MM.1S (cell line): ENCODE data around the gene FGF14.

ENCODE experiments used
- DNase-seq: peaks from one replicate; pipeline ENCODE4 v3.0.0-alpha.2; 2015
- H2AFZ ChIP-seq: fragments of 300-600 bp; sonication (generic); 2 replicates; pipeline ENCODE4 v1.6.0; 2016; ENCODE audit warnings: antibody characterized with exemption, low read length
- H3F3A ChIP-seq: fragments of 300-600 bp; sonication (generic); 2 replicates; pipeline ENCODE4 v1.6.1; 2016; ENCODE audit warnings: mild to moderate bottlenecking, antibody characterized with exemption, low read length, moderate library complexity, mixed read lengths; ENCODE audit not compliant: insufficient read depth
- H3K27ac ChIP-seq: fragments of 300-600 bp; sonication (generic); 2 replicates; pipeline ENCODE4 v1.5.1; 2016; ENCODE audit warnings: mild to moderate bottlenecking, low read length
- H3K27me3 ChIP-seq: fragments of 300-600 bp; sonication (generic); replicated peaks from 2 replicates; pipeline ENCODE4 v1.6.0; 2016; ENCODE audit warnings: low read length; ENCODE audit not compliant: insufficient read depth
- H3K36me3 ChIP-seq: fragments of 300-600 bp; sonication (generic); replicated peaks from 2 replicates; pipeline ENCODE4 v1.6.1; 2016; ENCODE audit warnings: mild to moderate bottlenecking, low read length, mixed read lengths; ENCODE audit not compliant: insufficient read depth
- H3K4me1 ChIP-seq: fragments of 300-600 bp; sonication (generic); 2 replicates; pipeline ENCODE4 v1.6.1; 2016; ENCODE audit warnings: low read length, mixed read lengths
- H3K4me2 ChIP-seq: fragments of 300-600 bp; sonication (generic); 2 replicates; pipeline ENCODE4 v1.6.0; 2016; ENCODE audit warnings: low read depth, low read length
- H3K4me3 ChIP-seq: fragments of 300-600 bp; sonication (generic); 2 replicates; pipeline ENCODE4 v1.5.1; 2016; ENCODE audit warnings: low read length, mixed read lengths
- H3K79me2 ChIP-seq: fragments of 300-600 bp; sonication (generic); 2 replicates; pipeline ENCODE4 v1.6.1; 2016; ENCODE audit warnings: mixed run types, low read length, mixed read lengths
- H3K9ac ChIP-seq: fragments of 300-600 bp; sonication (generic); 2 replicates; pipeline ENCODE4 v1.6.1; 2016; ENCODE audit warnings: low read length, mixed read lengths
- H3K9me2 ChIP-seq: fragments of 300-600 bp; sonication (generic); replicated peaks from 2 replicates; pipeline ENCODE4 v1.6.1; 2016; ENCODE audit warnings: mild to moderate bottlenecking, low read length, mixed read lengths; ENCODE audit not compliant: insufficient read depth
- H3K9me3 ChIP-seq: fragments of 300-600 bp; sonication (generic); replicated peaks from 2 replicates; pipeline ENCODE4 v1.6.1; 2016; ENCODE audit warnings: mild to moderate bottlenecking, low read length, mixed read lengths; ENCODE audit not compliant: insufficient read depth
- H4K20me1 ChIP-seq: fragments of 300-600 bp; sonication (generic); 2 replicates; pipeline ENCODE4 v1.6.1; 2016; ENCODE audit warnings: mild to moderate bottlenecking, low read length, moderate library complexity, mixed read lengths; ENCODE audit not compliant: insufficient read depth
- EZH2 ChIP-seq: fragments of 300-600 bp; sonication (generic); optimal IDR thresholded peaks from 2 replicates; pipeline ENCODE3; 2017; ENCODE audit warnings: low read depth, mild to moderate bottlenecking, antibody characterized with exemption, low read length, mixed read lengths
- EZH2phosphoT487 ChIP-seq: fragments of 300-600 bp; sonication (generic); IDR thresholded peaks from 2 replicates; pipeline ENCODE4 v1.6.1; 2018; ENCODE audit warnings: antibody characterized with exemption, low read length
- TF ChIP-seq, protein P1 (sequence below): fragments of 300-600 bp; sonication (generic); IDR thresholded peaks from 2 replicates; pipeline ENCODE4 v1.5.1; 2016; ENCODE audit warnings: antibody characterized with exemption, low read length, mixed read lengths

The FGF14 gene

DNA sequence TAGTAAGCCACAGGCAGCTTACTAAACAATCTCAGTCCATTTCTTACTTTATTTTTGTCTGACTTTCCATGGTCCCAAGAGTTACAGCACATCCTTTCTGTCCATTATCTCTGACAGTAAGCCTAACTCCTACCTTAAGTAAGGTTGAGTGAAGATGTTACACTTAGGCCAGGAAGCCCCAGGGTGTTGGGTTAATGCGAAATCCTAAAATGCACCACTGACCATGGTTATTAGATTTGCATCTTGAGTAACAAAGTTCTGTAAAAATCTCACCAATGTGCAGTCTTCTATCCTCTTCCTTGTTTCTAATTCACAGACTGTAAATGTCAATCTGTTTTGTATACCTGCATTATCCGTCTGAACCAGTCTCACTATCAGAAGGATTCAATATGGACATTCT, 462.5 kb downstream of the FGF14 start:
- no peak for DNase-seq
- Histone ChIP-seq H3K9ac (no peak overlapping the region), H3K9me3 (no peaks in the 10 kb centered on the region), H2AFZ (no peak overlapping the region), H3K4me3 (no peak overlapping the region), H3K27ac (no peak overlapping the region), H3F3A (no peaks in the 10 kb centered on the region), H3K36me3 (no peaks in the 10 kb centered on the region), H3K9me2 (no peaks in the 10 kb centered on the region), H3K4me2 (no peak overlapping the region), H4K20me1 (no peaks in the 10 kb centered on the region), H3K4me1 (no peaks in the 10 kb centered on the region), H3K79me2 (no peaks in the 10 kb centered on the region), H3K27me3 (no peaks in the 10 kb centered on the region)
- no peak for TF ChIP-seq EZH2
- TF ChIP-seq, protein P1, sequence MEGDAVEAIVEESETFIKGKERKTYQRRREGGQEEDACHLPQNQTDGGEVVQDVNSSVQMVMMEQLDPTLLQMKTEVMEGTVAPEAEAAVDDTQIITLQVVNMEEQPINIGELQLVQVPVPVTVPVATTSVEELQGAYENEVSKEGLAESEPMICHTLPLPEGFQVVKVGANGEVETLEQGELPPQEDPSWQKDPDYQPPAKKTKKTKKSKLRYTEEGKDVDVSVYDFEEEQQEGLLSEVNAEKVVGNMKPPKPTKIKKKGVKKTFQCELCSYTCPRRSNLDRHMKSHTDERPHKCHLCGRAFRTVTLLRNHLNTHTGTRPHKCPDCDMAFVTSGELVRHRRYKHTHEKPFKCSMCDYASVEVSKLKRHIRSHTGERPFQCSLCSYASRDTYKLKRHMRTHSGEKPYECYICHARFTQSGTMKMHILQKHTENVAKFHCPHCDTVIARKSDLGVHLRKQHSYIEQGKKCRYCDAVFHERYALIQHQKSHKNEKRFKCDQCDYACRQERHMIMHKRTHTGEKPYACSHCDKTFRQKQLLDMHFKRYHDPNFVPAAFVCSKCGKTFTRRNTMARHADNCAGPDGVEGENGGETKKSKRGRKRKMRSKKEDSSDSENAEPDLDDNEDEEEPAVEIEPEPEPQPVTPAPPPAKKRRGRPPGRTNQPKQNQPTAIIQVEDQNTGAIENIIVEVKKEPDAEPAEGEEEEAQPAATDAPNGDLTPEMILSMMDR: no peak
- TF ChIP-seq EZH2phosphoT487: no peak

DNA sequence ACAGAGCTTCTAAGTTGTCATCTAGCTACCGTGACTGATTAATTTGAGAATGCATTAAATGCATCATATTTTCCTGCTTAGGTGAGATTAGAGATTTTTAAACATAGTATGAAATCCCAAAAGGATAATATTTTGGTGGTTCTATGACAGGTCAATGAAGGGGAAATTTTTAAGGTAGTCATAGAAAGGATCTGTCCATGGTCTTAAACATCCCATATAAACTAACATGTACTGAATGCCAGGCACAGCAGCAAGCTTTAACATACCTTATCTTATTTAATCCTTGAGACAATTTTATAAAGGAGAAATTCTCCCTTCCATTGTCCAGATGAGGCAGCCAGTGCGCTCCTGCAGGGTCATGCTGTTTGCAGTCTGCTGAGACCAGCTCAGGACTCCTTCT, 466.0 kb downstream of the FGF14 start:
- Histone ChIP-seq H3K9ac (no peak overlapping the region), H3K4me1 (no peaks in the 10 kb centered on the region), H3K9me3 (no peaks in the 10 kb centered on the region), H2AFZ (no peak overlapping the region), H3K4me3 (no peak overlapping the region), H3K36me3 (no peaks in the 10 kb centered on the region), H3K9me2 (no peaks in the 10 kb centered on the region), H3K79me2 (no peaks in the 10 kb centered on the region), H3K27ac (no peak overlapping the region), H3K4me2 (no peak overlapping the region), H4K20me1 (no peaks in the 10 kb centered on the region), H3K27me3 (no peaks in the 10 kb centered on the region), H3F3A (no peaks in the 10 kb centered on the region)
- TF ChIP-seq EZH2phosphoT487 (no peak), EZH2 (no peak)
- TF ChIP-seq, protein P1: no peak
- no peak for DNase-seq

- no peak overlapping the region for H3K4me2 ChIP-seq
Measured at GRCh38 chr13:101931186-101931585, 470.7 kb downstream of the FGF14 start.

More at GRCh38 chr13:101931186-101931585, 470.7 kb downstream of the FGF14 start:
- no peaks in the 10 kb centered on the region for H3K79me2 ChIP-seq
- H3K27me3 ChIP-seq: no peaks in the 10 kb centered on the region
- H3K9ac ChIP-seq: no peak overlapping the region
- no peak for DNase-seq
- H3F3A ChIP-seq: no peaks in the 10 kb centered on the region
- H3K9me2 ChIP-seq: no peaks in the 10 kb centered on the region
- H3K27ac ChIP-seq: no peak overlapping the region
- H3K4me1 ChIP-seq: no peaks in the 10 kb centered on the region
- no peak overlapping the region for H3K4me3 ChIP-seq
- H3K36me3 ChIP-seq: no peaks in the 10 kb centered on the region
- no peak overlapping the region for H2AFZ ChIP-seq
- no peaks in the 10 kb centered on the region for H4K20me1 ChIP-seq
- no peaks in the 10 kb centered on the region for H3K9me3 ChIP-seq
- TF ChIP-seq, protein P1: no peak
- TF ChIP-seq EZH2phosphoT487 (no peak), EZH2 (no peak)
